Hepatocyte (in vitro differentiated cells): ENCODE data around the gene CCBE1.

ENCODE experiments used
- EZH2 ChIP-seq: fragments of 200-600 bp; sonication (generic); IDR thresholded peaks from 2 replicates; pipeline ENCODE4 v1.6.1; 2016; ENCODE audit warnings: antibody characterized with exemption, mild to moderate bottlenecking, borderline replicate concordance
- TF ChIP-seq, protein P1 (sequence below): fragments of 200-600 bp; sonication (generic); IDR thresholded peaks from 2 replicates; pipeline ENCODE4 v1.5.1; 2016; ENCODE audit warnings: antibody characterized with exemption, mild to moderate bottlenecking; ENCODE audit not compliant: poor library complexity

DNA sequence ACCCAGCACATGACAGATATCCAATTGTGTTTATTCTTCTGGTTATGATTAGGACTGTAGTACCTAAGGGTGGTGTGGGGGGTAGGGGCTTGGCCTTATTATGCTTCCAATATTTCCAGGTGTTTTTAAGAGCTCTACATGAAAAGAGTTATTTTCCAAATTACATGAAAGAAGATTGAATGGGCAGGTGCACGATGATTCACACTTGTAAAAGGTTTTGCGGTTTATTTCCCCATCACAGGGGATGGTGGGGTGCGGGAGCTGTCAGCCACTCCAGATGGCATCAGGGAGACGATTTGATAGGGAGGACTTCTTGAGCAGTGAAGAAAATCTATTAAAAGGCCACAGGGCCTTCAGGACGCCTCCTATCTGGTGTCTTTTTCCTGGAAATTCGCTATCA lies 15.1 kb upstream of the CCBE1 start:
- TF ChIP-seq, protein P1, sequence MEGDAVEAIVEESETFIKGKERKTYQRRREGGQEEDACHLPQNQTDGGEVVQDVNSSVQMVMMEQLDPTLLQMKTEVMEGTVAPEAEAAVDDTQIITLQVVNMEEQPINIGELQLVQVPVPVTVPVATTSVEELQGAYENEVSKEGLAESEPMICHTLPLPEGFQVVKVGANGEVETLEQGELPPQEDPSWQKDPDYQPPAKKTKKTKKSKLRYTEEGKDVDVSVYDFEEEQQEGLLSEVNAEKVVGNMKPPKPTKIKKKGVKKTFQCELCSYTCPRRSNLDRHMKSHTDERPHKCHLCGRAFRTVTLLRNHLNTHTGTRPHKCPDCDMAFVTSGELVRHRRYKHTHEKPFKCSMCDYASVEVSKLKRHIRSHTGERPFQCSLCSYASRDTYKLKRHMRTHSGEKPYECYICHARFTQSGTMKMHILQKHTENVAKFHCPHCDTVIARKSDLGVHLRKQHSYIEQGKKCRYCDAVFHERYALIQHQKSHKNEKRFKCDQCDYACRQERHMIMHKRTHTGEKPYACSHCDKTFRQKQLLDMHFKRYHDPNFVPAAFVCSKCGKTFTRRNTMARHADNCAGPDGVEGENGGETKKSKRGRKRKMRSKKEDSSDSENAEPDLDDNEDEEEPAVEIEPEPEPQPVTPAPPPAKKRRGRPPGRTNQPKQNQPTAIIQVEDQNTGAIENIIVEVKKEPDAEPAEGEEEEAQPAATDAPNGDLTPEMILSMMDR: no peak
- no peak for TF ChIP-seq EZH2
